Activated CD4-positive, alpha-beta T cell treated with anti-CD3 and anti-CD28 coated beads for 4 hours (primary cell): ENCODE data around the gene ADH4.
"Not testable (repeated sequence)": the region's sequence is repeated elsewhere in the genome, so short reads cannot be mapped to it uniquely, and the experiment has no call there.

ENCODE experiments used
- DNase-seq, 2 donors: peaks; one replicate each; pipeline ENCODE4 v3.0.0-alpha.2; 2020

The ADH4 gene

DNA sequence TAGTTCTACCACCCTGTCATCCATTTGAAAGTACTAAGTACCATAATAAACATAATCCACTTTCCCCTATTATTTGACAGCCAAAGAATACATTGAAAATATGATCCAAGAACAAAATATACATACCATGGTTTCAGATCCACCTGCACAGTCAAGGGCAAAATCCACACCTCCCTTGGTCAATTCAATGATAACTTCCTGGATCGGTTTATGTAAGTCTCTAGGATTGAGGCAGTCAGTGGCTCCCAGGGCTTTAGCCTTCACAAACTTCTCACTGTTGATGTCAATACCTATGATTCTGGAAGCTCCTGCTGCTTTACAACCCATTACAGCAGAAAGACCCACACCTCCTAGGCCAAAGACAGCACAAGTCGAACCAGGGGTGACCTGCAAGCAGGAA, 12.7 kb downstream of the ADH4 start:
- DNase-seq = no peak

GRCh38 chr4:99126376-99126775, 17.7 kb downstream of the ADH4 start:
- no peak for DNase-seq

DNA sequence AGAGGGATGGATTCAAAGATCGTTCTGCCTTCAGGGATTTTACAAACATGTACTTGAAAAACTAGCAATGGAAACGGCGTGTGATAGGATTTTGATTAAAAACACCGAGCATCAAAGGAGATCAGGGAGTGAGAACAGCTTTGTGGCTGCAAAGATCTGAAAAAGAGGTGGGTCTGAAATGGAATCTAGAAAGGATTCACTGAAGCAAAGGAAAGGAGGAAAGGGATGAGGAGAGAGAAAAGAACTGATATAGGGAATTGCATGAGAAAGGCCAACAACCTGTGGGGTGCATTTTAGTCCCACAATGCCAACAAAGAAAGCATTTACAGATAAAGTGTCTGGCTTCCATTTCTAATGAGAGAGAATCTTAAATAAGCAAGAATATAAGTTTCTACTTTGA, 23.1 kb downstream of the ADH4 start:
- DNase-seq = no peak

DNA sequence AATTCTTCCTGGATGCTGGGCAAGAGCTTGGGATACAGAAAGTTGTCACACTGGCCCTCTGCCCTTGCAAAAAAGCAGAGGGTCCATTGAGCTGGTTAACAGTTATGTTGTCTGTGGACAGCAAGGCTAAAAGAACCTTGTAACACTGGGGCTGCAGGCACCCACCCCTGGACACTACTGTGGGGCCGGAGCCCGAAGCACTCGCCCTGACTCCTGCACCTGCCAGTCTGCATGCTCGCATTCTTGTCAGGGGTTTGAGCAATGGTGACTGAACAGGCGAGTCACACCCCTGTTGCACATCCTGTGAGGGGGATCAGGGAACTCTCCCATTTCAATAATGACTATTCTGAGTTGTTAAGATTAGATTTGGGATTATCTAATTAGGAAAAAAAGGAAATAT, 23.6 kb downstream of the ADH4 start:
- no peak for DNase-seq

DNA sequence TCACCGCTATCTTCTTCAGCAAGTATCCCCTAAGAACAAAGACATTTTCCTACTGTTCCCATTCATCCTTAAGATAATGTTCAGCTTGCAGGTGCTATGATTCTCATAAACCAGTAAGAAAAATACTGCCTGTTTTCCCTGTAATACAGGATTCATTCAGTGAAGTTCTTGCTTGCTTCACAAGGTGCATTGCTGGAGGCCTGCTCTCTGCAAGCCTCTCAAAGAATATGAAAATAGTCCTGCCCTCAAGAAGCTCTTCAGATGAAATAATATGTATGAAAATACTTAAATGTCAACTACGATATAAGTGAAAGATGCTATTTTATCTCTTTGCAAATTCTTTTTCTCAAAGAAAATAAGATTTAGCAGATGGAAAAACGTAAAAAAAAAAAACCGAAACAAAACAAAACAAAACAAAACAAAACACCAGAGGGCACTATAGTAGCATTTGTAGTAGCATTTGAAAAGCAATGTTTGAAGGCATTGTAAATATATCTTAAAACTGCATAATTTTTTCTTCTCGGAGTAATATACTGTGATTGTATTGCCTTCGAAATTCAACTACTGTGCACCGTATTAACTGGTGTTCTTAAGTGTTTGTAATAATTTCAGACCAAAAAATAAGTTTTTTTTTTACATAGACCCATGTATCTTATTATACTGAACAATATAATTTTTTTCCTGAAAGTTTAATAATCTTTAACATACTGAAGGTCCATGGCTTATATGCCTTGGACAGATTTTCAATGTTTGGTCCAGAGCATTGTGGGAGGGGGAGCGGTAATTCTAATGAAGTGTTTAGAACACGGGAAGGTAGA, 26.0 kb downstream of the ADH4 start:
- DNase-seq = no peak

GRCh38 chr4:99117122-99117841, 26.8 kb downstream of the ADH4 start:
- not testable (repeated sequence) for DNase-seq

DNA sequence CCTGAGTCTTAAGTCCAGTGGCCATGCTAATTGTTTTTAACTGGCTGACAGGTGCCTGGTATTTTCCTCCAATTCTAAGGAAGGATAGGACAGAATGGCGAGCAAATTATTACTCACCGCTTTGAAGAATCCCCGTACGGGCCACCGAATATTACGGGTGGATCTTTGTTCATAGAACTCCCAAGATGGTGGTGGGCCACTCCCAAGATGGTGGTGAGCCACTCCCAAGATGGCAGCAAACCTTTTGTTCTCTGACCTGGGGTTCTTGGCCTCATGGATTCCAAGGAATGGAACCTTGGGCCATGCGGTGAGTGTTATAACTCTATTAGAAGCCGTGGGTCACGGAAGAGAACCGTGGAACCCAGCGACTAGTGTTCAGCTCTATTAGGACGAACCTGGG, 34.8 kb downstream of the ADH4 start:
- not testable (repeated sequence) for DNase-seq

- DNase-seq = no peak
Observed at GRCh38 chr4:99104153-99104552, 39.9 kb downstream of the ADH4 start.

- DNase-seq = no peak
Observed at GRCh38 chr4:99103166-99103565, 40.9 kb downstream of the ADH4 start.

DNA sequence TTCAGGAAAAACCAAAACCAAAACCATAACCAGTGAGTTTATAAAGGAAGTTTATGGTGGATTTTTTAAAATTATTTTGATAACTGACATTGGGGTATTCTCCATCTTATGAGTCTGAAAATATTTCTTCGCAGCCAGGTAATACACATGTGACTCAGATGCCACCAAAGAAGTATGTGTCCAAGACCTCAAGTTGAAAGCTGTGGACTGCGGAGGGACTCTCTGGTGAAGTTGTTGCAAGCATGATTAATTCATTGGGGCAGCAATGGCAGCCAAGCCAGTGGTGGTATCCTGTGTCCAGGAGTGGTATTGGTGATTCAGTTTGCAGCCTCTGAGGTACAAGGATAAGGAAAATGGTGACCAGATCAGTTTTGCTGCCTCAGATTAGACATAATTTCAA, 41.5 kb downstream of the ADH4 start:
- DNase-seq = no peak

DNA sequence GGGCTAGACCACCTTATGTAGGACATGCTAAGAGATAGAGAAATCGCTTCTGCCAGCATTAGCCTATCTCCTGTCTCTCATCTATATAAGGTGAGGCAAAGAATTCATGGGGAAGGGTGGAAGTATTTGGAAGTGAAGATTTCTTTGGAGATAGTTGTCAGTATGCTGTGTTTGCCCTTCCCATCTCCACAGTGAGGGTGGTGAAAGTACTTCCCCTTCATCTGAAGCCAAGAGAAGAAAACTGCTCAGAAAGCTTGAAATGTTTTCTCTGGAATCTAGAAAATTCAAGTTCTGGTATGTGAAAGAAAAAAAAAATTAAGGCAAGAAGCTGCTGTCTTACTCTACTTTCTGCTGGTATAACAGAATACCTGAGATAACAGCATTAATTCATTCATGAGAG, 43.2 kb downstream of the ADH4 start:
- DNase-seq = no peak

- DNase-seq = not testable (repeated sequence)
Observed at GRCh38 chr4:99099814-99100213, 44.3 kb downstream of the ADH4 start.

DNA sequence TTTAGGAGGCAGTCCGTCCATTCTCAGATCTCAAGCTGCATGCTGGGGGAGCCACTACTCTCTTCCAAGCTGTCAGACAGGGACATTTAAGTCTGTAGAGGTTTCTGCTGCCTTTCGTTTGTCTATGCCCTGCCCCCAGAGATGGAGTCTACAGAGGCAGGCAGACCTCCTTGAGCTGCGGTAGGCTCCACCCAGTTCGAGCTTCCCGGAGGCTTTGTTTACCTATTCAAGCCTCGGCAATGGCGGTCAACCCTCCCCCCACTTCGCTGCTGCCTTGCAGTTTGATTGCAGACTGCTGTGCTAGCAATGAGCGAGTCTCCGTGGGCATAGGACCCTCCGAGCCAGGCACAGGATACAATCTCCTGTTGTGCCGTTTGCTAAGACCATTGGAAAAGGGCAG, 44.8 kb downstream of the ADH4 start:
- DNase-seq = no peak

- DNase-seq = not testable (repeated sequence)
Observed at GRCh38 chr4:99091841-99092240, 52.3 kb downstream of the ADH4 start.

DNA sequence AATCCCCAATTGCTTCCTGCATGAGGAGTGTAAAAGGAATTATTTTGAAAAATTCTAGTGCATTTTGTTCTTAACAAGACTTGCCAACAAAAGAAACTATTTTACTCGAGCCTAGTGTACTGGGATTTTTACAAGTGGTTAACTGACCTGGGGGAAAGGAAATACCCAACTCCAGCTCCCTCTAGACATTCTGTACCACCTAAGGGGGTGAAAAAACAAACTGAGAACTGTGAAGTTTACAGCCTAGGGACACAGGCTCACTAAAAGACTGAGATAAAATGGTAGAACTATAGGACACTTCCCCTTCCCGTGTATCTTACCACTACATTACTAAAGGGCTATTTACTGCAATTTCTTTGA, 52.9 kb downstream of the ADH4 start:
- no peak for DNase-seq

DNA sequence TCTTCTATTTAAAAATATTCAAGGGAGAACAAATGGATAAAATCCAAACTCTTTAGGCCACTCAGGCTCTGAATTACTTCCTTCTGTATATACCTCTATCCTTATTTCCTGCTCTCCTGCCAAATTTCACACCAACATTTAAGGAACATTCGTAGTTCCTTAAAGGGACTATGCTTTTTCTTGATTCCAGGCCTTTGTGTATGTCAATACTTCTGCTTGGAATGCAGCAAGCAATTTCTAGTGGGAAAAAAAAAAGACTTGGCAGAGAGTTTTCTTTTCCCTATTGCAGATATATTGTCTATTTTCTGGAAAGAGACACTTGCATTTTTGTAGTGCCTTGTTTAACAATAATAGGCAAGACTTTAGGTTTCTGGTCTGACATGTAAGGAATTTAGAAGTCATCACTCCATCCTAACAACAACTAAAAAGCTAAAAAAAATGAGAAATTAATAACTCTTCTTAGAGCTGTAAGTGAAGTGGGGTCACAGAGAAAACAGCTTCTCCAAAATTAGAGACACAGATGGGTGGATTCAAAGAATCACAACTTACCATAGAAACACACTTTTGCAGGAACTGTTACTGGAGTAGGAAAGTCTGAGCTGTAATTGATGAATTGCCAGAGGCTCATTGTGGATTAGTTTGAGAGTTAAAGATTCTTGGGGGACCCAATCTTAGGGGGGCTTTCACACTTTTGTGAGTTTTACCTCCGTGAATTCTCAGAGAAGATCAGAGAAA, 53.4 kb downstream of the ADH4 start:
- DNase-seq = no peak

DNA sequence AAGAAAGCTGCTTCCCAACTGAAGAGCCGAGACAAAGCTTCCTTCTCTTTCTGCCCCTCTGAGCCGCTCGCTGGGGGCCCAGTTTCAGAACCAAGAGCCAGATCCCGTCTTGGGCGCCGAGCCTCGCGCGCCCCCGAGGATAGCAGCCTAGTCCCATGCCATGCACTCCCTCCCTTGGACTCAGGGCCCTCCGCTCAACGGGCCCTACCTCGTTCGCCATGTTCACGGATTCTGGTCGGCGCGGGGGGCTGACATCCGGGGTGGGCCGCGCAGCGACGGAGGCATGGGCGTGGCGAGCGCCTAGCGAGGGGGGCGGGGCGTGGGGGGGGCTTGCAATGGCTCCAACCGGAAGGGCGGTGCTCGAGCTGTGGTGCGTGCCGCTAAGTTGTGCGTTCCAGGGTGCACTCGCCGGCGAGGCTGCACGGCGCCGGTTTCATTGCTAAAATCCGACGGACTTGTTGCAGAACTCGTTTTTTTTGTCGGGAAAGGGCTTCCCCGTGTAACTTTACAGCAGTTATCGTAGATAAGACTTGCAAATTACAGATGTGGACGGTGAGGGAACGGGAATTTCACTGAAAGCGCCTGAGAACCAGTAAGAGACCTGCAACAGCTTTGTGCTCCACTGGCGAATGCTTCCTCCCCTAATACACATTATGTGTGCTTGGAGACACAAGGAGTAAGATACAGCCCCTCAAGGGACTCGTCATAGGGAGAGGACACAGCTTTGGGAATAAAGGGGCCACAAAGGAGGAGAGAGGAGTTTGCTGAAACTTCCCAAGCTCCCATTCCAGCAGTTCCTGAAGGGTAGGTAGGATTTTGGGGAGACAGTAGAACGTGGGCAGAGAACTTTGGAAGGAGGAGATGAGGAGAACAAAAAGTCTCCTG, 55.4 kb downstream of the ADH4 start, which contains the start of gene ADH5:
TSS of gene ADH5 (minus strand) at position 308 of the 885 bp plus-strand sequence. CDS start at position 220, 88 bp downstream.
- peak; percentile 87 to 92 for DNase-seq

DNA sequence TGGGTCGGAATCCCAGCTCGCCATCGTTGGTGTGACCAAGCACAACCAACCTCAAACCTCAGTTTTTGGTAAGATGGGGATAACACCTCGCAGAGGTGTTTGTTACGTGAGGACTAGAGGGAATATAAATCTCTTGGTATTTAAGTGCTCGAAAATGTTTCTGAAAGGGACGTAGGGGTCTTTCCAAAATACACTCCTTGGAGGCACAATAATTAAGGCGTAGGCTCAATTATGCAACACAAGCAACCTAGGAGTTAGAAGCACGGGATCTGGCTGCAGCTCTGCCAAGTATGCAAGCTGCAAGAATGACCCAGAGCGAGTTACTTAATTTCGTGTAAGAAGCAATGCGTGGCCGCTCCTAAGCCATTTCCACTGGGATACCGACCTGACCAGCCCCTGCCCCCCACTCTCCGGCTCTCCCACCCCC, 56.1 kb downstream of the ADH4 start:
- peak in 1 of 2 donors; percentile 21 for DNase-seq

- DNase-seq = no peak
Observed at GRCh38 chr4:99084595-99084994, 59.5 kb downstream of the ADH4 start.

DNA sequence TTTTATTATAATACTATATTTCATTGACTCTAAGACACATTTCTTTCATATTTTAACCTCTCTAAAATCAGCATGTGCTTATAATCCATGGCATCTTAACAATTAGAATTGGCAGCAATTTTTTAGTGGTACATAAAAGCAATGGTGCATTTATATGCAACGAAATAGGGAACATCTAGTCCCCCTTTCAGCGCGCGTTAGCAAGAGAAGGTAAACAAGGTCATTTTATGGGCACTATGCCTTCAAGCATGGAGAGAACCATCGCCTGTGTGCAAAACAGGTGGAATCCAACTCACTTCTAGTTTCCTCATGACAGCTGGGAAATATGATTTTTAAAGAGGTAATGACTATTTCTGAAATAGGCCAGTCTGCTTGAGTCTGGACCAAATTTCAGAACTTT, 61.9 kb downstream of the ADH4 start:
- no peak for DNase-seq

GRCh38 chr4:99080869-99081268, 63.2 kb downstream of the ADH4 start:
- not testable (repeated sequence) for DNase-seq

- no peak for DNase-seq
Observed at GRCh38 chr4:99079625-99080295, 64.3 kb downstream of the ADH4 start.
